Dedifferentiated amniotic fluid mesenchymal stem cell (primary cell): ENCODE measurements around the gene NAV2.

Experiments
- DNase-seq: peaks from one replicate; pipeline ENCODE4 v3.0.0-alpha.2; 2016; ENCODE audit errors: extremely low spot score

The NAV2 gene

GRCh38 chr11:19774817-19775580, 62.4 kb downstream of the NAV2 start:
- DNase-seq = no peak

GRCh38 chr11:19775622-19776021, 63.0 kb downstream of the NAV2 start:
- no peak for DNase-seq

DNA sequence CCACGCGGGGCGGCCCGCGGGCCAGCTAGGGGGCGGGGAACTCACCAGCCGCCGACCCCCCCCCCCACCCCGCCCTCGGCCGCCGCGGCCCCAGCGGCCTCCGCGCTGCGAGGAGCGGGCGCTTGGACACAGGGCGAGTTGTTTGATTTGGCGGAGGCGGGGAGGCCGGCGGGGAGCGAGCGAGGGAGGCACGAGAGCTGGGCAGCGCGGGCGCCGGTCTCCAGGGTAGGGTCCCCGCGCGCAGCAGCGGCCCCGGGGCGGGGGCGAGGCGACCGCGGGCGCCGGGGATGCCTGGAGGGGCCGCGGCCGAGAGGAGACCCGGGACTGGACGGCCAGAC, 64.4 kb downstream of the NAV2 start:
- no peak for DNase-seq

DNA sequence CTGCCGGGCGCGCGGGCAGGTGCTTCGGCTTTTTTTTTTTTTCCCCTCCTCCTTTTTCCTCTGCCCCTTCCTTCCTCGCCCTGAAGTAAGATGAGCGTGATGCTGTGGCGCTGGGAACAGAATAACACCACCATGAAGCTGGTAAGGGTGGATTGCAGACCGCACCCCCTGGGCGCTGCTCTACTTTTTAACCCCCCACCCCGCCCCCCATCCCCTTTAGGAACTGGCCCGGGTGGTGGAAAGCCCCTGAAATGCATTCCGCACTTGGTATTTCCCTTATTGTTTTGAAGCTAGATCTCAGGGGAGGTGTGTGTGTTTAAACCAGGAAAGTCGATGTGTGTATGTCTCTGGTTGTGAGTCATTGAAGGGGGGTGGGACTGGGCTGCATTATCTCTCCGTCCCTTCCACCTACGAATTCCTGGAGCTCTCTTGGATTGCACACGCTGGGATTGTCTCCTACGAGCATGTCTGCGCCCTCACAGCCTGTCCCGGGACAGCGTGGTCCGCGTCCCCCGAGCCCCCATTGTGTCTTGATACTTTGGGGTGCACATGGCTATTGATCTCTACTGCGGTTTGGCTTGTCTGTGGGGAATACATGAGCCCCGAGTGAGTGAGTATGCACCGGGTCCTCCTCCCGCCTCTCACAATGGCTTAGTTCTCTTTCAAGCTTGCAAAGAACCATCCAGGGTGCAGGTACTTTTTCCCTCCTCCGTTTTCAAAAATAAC, 64.9 kb downstream of the NAV2 start:
- no peak for DNase-seq

DNA sequence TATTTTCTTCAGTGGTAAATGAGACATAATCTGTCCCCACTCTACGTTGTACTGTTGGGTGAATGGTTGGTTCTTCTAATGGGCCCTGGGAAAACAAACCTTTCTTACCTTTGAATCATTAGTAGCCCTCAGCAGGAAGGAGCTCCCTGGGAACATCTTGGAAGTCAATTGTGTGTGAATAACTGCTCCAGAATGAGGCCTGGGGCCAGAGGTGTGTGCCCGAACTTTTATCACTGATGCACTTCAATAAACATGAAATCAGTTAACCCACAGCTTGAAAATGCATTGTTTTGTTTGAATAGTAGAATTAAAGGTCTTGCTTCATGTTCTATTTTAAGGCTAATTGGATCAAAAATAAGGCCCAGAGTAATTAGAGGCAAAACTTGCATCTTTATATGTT, 67.1 kb downstream of the NAV2 start:
- DNase-seq = no peak

DNA sequence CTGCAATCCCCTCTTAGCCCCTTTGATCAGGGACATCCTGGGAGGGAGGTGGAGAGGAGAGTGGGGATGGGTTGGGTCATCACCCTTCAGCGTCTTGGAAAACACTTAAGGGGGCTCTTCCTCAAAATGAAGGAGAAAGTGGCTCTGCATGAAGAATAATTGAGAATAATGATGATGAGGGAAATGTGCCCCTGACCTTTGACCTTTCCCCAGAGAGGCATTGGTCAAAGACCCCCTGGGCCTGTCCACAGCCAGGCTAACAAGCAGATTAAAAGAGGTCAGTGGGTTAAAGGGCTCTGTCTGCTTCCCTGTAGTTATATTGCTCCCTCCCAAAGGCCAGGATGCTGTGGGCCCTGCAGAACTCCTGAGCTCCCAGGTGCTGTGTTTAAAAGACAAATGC, 68.7 kb downstream of the NAV2 start:
- DNase-seq = no peak

GRCh38 chr11:19785265-19785664, 72.6 kb downstream of the NAV2 start:
- DNase-seq = no peak

- DNase-seq = no peak
Measured at GRCh38 chr11:19786644-19787043, 74.0 kb downstream of the NAV2 start.

DNA sequence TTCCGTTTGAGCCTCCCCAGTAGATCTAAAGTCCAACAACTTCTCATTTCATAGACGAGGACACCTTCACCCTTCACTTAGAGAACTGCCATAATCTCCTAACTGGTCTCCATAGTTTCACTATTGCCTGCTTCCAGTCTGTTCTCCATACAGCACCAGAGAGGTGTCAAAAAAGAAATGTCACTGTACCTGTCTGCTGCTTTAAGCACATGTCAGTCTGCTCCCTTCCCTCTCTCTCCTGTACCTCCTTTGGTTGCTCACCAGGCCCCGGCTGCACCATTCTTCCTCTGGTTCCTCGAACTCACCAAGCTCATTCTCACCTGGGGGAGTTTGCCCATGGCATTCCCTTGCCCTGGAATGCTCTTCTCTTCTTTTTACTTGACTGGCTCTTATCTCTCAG, 75.8 kb downstream of the NAV2 start:
- DNase-seq = no peak

DNA sequence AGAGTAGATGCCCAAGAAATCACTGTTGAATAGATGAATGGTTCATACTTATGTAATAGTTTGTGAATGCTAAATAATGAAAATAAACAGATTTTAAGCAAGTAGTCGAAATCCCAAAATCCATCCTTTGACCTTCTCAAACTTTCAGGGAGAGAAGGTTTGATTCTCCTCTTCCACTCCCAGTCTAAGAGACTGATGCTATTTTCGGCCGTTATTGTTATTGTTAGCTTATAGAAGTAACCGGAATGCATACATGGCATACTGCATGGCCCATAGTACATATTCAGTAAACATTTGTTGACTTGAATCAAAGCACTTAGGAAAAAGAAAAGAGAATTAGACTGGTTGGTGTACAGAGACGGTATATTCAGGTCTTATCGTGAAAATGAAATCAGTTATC, 76.6 kb downstream of the NAV2 start:
- no peak for DNase-seq

GRCh38 chr11:19789835-19790710, 77.4 kb downstream of the NAV2 start:
- no peak for DNase-seq

DNA sequence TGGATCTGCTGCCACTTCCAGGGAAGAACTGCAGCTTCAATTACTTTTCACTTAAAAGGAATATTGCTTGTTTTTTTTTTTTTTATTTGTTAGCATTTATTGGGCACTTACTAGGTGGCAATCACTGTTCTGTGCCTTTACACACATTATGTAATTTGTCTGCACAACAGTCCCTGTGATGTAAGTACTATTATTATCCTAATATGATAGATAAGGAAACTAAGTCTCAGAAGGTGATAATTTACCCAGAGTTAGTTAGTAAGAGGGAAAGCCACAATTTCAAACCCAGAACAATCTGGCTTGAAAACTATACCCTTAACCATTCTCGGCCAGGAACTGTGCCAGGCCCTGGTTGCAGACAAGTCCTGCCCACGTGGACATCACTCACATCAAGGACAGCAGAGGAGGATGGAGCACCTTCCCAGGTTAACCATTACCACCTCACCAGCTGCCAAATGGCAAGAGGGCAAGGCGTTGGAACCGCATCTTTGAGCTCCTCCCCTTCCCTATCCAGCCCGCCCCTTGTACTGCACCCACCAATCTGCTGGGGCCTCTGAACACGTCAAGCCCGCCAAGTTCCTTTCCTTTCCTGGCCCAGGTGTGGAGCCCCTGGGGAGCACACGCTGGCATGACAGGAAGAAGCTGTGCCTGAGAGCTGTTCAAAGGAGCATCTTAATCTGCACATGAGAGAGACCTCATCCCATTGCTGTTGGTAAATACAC, 78.4 kb downstream of the NAV2 start:
- DNase-seq = no peak

DNA sequence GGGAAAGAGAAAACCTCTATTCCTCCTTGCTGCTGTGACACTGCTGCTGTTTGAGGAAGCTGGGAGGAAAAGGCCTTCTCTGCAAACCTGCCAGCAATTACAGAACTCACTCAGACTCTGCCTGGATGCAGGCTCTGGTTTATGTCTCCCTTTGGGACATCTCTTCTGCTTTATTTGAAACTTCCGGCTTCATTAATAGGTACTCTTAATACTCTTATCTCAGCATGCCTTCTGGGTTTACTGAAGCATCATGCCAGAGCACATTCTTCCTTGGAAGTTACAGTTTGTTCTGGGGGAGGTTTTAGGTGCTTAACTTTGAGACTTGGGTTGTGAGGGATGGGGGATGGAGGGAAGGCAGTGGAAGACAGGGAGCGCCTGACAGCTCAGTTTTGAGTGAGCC, 79.9 kb downstream of the NAV2 start:
- no peak for DNase-seq

- DNase-seq = no peak
Measured at GRCh38 chr11:19793326-19793725, 80.7 kb downstream of the NAV2 start.

GRCh38 chr11:19794161-19794560, 81.5 kb downstream of the NAV2 start:
- DNase-seq = no peak

- no peak for DNase-seq
Measured at GRCh38 chr11:19795082-19795481, 82.4 kb downstream of the NAV2 start.

DNA sequence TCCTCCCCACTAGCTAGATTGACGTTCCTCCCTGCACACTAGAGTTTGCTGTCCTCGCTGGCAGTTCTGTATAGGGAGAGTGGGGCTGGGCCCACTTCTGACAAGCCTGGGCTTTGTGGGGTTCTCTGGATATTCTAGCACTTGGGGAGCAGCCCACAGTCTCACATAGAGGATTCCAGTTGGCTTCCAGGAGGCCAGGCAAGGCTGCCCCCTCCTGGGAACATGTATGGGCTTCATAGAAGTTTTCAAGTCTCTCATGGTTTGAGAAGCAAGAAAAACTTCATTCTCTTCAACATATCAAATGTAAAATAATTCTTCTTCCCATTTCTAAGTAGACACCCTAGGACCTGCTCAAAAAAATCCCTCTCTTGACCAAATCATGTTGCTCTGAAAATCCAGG, 87.5 kb downstream of the NAV2 start:
- DNase-seq = no peak

DNA sequence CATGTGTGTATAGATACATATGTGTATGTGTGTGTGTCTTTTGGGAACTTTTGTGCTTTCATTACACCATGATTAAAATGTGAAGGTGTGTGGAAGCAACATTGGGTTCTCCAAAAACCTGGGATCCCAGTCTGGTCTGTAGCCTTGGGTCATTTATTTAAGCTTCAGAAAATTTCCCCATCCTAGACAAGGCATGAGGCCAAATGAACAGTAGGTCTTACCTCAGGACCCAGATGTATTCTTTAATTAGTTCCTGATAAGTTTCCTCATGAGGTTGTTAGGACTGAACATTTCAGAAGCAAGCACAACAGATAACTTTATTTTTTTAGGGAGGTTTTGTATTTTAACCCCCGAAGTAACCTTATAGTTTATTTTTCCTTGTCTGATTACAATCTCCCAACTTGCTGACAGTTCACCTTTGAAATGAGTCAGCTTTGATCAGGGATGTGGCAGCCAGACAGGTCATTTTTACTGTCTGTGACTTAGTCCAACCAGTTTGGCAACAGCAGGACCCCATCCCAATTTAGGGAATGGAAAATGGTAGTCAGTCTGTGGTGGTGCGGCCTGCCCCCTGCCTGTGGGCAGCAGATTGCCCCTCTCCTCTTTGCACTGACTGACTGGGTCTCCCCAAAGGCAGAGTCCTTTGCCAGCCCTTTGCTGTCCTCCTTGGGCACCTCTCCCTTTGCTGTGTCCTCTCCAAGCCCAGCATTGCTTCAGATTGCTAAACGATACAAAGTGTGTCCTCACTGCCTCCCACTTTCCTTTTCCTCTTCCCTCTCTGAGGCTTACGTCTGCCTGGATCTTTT, 88.3 kb downstream of the NAV2 start:
- DNase-seq = no peak

- DNase-seq = no peak
Measured at GRCh38 chr11:19802773-19803293, 90.2 kb downstream of the NAV2 start.

DNA sequence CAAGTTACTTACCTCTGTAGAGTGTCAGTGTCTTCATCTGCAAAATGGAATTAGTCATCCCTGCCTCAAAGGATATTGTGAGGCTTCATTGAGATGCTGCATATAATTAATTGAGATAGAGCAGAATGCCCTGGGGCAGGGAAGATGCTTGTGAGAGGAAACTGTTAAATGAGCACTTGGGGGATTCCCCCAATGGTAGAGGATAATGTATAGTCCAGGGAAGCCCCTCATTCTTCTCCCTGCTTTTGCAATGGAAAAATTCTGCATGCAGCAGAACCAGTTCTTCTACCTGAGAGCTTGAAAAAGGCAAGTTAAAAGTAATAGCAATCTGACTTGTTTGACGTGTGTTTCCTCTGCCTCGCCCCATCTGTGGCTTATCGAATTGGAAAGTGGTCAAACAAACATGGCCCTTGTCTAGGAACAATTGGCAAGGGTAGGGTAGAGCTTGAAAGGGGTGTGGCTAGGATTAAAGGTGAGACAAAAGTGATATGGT, 90.9 kb downstream of the NAV2 start:
- DNase-seq = no peak

- DNase-seq = no peak
Measured at GRCh38 chr11:19805376-19805775, 92.7 kb downstream of the NAV2 start.
